Gastrocnemius medialis (tissue), 4 donors: ENCODE results near the gene TBC1D13. TPM values are rescaled to one million over a fixed set of nuclear protein-coding genes. Genes with fewer than 3 reads are reported as not detected.
A peak's percentile ranks its signal among the peaks of the same experiment; 100 is the strongest.

ENCODE experiments used
- ATAC-seq, 2 donors: fragments of 150-250 bp; one replicate each; pipeline ENCODE4 v1.9.1; 2016
- DNase-seq, 2 donors: peaks; one replicate each; pipeline ENCODE4 v3.0.0-alpha.2; 2019
- H3K27ac ChIP-seq, 4 donors: fragments of 200-600 bp; sonication (generic); 1 replicate in 1 of 4; 2 replicates in 3 of 4; pipeline ENCODE4 v1.5.1; 2016 to 2018; ENCODE audit warnings: mild to moderate bottlenecking in 2 of 4, moderate library complexity in 1 of 4
- H3K27me3 ChIP-seq, 3 donors: fragments of 200-600 bp; sonication (generic) in 2 of 3; 1 replicate in 1 of 3; 2 replicates in 2 of 3; pipeline versions ENCODE4 v1.5.1 to v1.6.0; 2016 to 2019; ENCODE audit warnings: mild to moderate bottlenecking in 1 of 3, moderate library complexity in 1 of 3
- H3K36me3 ChIP-seq, 2 donors: fragments of 200-600 bp; sonication (generic) in 1 of 2; one replicate each; pipeline ENCODE4 v1.5.1; 2017 to 2018
- H3K4me1 ChIP-seq, 2 donors: fragments of 200-600 bp; sonication (generic) in 1 of 2; one replicate each; pipeline ENCODE4 v1.5.1; 2016 to 2017; ENCODE audit warnings: mild to moderate bottlenecking in 2 of 2
- H3K4me3 ChIP-seq, 4 donors: fragments of 200-600 bp; sonication (generic) in 3 of 4; 1 replicate in 1 of 4; 2 replicates in 3 of 4; pipeline ENCODE4 v1.5.1; 2016 to 2019; ENCODE audit warnings: mild to moderate bottlenecking in 2 of 4
- H3K9me3 ChIP-seq, 3 donors: fragments of 200-600 bp; sonication (generic) in 2 of 3; 1 replicate in 1 of 3; 2 replicates in 2 of 3; pipeline ENCODE4 v1.5.1; 2016 to 2019
- CTCF ChIP-seq, 5 experiments: fragments of 450-650 bp in 3 of 5; fragments of 200-600 bp in 2 of 5; sonication (generic) in 2 of 5; IDR thresholded peaks in 4 of 5; conservative IDR thresholded peaks in 1 of 5; 1 replicate in 4 of 5; 2 replicates in 1 of 5; pipeline ENCODE4 v1.5.1; 2016 to 2019; ENCODE audit warnings: antibody characterized with exemption in 5 of 5, mild to moderate bottlenecking in 3 of 5, moderate library complexity in 3 of 5
- POLR2A ChIP-seq, 2 donors: fragments of 450-650 bp; IDR thresholded peaks; one replicate each; pipeline ENCODE4 v1.6.1; 2017; ENCODE audit warnings: antibody characterized with exemption in 2 of 2, mild to moderate bottlenecking in 2 of 2, moderate library complexity in 2 of 2
- in situ Hi-C, 4 donors: fragments of 200-750 bp; cut with MboI; loops; one replicate each; pipeline versions ENCODE4 v1.15.0 to v1.8.0; 2017; ENCODE audit warnings: low sequenced_read_pairs in 4 of 4
- intact Hi-C: fragments of 100-400 bp; cut with DNase I; formaldehyde crosslinking; loops from one replicate; pipeline ENCODE4 v1.15.1; 2023; ENCODE audit warnings: low total_unique reads
- total RNA-seq, 4 donors: library from RNA; depleted of rRNA; stranded (reverse); fragments of >200 nt; gene quantifications; one replicate each; pipeline versions ENCODE4 v1.1.0 to v1.2.3, GENCODE V29; 2016

Gene TBC1D13
- total RNA-seq, 4 donors from 2014 or later, result 7.8 to 14.3 (median 11.3) TPM

GRCh38 chr9:128808543-128808942, 21.5 kb downstream of the TBC1D13 start:
- peaks cover 0 to 4% of the 10 kb centered on the region in 2 donors for H3K4me1 ChIP-seq
- no peaks in the 10 kb centered on the region for H3K27me3 ChIP-seq
- intact Hi-C loops, result no loop called here
- DNase-seq (no peak), ATAC-seq (no peak)
- peaks cover 0 to 48% of the 10 kb centered on the region in 2 donors for H3K36me3 ChIP-seq
- H3K9me3 ChIP-seq, result no peaks in the 10 kb centered on the region
- H3K27ac ChIP-seq, result no peak overlapping the region
- in situ Hi-C loops, result no loop called here
- TF ChIP-seq POLR2A (IDR thresholded peaks at IDR 0.05) (no peak), CTCF (IDR thresholded peaks at IDR 0.05 in 4 of 5, conservative IDR thresholded peaks at IDR 0.05 in 1 of 5) (no peak)
- H3K4me3 ChIP-seq, result no peak overlapping the region

- peaks cover 0 to 4% of the 10 kb centered on the region in 2 donors for H3K4me1 ChIP-seq
- intact Hi-C loops (no loop called here), in situ Hi-C loops (no loop called here)
- H3K9me3 ChIP-seq, result no peaks in the 10 kb centered on the region
- DNase-seq, result no peak
- TF ChIP-seq POLR2A (IDR thresholded peaks at IDR 0.05) (no peak), CTCF (IDR thresholded peaks at IDR 0.05 in 4 of 5, conservative IDR thresholded peaks at IDR 0.05 in 1 of 5) (no peak)
- H3K36me3 ChIP-seq, result peaks cover 0 to 43% of the 10 kb centered on the region in 2 donors
- no peak overlapping the region for H3K27ac ChIP-seq
- no peak overlapping the region for H3K4me3 ChIP-seq
- H3K27me3 ChIP-seq, result no peaks in the 10 kb centered on the region
- ATAC-seq, result no peak
These were observed 22.1 kb downstream of the TBC1D13 start for GRCh38 chr9:128809036-128809599.

- ATAC-seq, result no peak
- no peaks in the 10 kb centered on the region for H3K9me3 ChIP-seq
- no peak for DNase-seq
- no peak for TF ChIP-seq CTCF (IDR thresholded peaks at IDR 0.05 in 4 of 5, conservative IDR thresholded peaks at IDR 0.05 in 1 of 5)
- no peak for TF ChIP-seq POLR2A (IDR thresholded peaks at IDR 0.05)
- H3K27me3 ChIP-seq, result no peaks in the 10 kb centered on the region
- intact Hi-C loops, result no loop called here
- in situ Hi-C loops, result no loop called here
- H3K27ac ChIP-seq, result no peak overlapping the region
- H3K4me3 ChIP-seq, result no peak overlapping the region
- H3K4me1 ChIP-seq, result peaks cover 0 to 4% of the 10 kb centered on the region in 2 donors
- peaks cover 0 to 38% of the 10 kb centered on the region in 2 donors for H3K36me3 ChIP-seq
These were observed 22.8 kb downstream of the TBC1D13 start for GRCh38 chr9:128809831-128810230.

GRCh38 chr9:128810873-128811272, 23.8 kb downstream of the TBC1D13 start:
- H3K27ac ChIP-seq, result no peak overlapping the region

More at GRCh38 chr9:128810873-128811272, 23.8 kb downstream of the TBC1D13 start:
- Histone ChIP-seq H3K36me3 (peaks cover 0 to 27% of the 10 kb centered on the region in 2 donors), H3K27me3 (no peaks in the 10 kb centered on the region), H3K4me3 (no peak overlapping the region), H3K9me3 (no peaks in the 10 kb centered on the region), H3K4me1 (peaks cover 0 to 4% of the 10 kb centered on the region in 2 donors)
- TF ChIP-seq POLR2A (IDR thresholded peaks at IDR 0.05) (no peak), CTCF (IDR thresholded peaks at IDR 0.05 in 4 of 5, conservative IDR thresholded peaks at IDR 0.05 in 1 of 5) (no peak)
- peak; percentile 61 to 72 for ATAC-seq
- in situ Hi-C loops (no loop called here), intact Hi-C loops (no loop called here)
- peak in 1 of 2 donors; percentile 36 for DNase-seq
